GM18861 (cell line): ENCODE measurements around the gene ASCC1.

ENCODE experiments used
- ATAC-seq: cut with Tn5 transposase; IDR thresholded peaks from one replicate; pipeline ENCODE4 v1.9.1; 2021; ENCODE audit not compliant: unreplicated experiment

ASCC1 gene

DNA sequence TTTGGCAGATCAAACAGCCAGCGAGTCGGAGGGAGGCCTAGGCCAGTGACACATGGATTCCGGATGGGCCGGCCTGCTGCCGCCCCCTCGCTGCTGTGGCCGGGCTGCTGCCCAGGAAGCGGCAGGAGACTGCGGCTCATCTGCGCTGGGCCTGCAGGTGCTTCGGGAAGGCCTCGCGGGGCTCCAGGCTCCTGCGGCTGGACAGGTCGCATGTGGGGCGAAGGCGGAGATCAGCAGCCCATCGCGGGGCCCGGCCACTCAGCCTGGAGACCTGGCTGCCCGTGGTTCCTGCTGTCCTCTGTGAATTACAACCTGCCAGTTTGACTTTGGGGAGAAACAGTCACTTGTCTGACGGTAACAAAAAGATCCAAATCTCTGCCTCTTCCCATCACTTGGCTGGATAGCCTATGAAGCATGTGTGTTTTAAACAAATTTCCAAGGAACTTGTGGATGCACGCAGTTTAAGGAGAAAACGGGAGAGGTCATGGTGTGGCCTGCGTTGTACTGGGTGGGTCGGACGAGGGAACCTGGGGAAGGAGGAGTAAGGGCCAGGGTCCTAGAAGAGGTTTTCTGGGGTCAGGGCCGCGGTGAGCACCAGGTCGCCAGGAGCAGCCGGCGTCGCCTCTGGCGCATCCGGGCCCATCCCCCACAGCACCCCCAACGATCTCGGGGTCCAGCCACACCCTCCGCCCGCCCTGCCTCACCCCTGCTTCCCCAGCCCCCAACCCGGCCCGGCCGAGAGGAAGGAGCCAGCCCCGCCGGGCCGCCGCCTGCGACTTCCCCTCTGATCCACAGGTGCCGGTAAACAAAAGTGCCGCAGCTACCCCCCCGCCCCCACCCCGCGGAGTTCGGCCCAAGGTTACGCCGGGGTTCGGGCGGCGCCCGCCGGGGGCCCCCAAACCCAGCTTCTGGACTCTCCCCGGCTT, 129.3 kb downstream of the ASCC1 start:
- ATAC-seq, result no peak

DNA sequence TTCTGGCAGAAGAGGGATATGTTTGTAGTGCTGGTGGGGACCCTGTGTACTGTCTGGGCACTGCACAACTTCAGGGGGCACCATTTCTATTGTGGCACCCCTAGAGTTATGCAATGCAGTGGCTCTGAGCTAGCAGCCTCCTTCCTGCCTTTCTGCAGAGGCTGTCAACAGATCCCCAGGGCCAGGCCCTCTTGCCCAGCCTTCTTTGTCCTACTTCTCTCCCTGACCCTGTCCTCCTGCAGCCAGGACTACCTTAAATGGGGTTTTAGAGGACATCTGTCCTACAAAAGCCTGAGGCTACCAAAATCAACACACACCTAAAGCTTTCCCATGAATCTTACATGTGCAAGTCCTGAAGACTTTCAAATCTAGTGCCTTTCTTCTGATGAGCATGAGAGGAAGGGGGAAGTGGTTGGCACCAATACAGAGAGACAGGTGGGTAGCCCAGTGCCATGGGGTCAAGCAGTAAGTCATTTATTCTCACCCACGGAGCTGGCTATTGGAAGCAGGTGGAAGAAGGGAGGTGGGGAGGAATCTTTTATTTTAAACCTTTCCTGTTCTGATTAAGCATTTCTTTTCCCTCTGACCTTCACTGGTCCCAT, 130.1 kb downstream of the ASCC1 start:
- no peak for ATAC-seq

DNA sequence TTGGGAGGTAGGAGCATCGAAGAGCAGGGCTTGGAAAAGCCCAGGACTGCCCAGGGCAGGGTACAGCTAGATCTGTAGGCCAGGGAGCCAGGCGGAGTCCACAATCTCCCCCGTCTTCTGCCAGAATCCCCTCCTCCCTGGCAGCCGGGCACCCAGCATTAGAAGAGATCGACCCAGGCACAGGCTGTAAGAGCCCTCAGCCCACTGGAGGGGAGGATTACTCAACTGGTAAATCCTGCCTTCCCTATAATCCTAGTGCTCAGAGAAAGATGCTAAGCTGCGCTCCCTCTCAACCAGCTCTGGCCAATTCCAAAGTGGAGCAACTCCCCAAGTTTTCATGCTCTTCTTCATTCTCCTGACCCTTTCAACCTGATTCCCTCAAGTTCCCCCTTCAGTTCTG, 130.9 kb downstream of the ASCC1 start:
- ATAC-seq, result no peak

DNA sequence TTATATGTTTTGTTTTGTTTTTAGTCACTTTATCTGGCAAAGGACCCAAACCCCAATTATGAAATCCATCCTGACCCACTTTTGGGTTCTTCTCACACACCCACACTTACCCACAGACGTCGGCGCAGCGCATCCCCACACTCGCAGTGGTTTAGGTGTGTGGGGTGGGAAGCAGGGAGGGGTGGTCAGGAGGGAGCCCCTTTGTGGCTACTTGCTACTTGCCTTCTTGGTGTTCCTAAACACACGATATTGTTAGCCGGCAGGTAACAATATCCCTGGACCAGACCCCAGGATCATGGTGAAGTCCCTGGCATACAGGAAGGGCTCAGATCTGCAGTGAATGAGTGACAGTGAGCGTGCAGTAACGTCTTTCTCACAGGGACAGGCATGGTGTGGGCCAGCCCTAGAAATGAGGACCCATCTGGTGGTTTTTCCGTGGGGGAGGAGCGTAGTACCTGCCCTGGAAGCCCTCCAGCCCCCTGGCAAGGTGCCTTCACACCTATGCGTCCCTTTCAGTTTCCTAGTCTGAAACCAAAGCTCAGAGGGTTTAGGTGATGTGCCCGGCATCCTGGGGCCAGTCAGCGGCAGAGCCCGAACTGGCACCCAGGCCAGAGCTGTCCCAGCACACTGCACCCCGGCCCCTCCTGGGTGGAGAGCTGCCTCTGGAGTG, 132.2 kb downstream of the ASCC1 start:
- no peak for ATAC-seq

DNA sequence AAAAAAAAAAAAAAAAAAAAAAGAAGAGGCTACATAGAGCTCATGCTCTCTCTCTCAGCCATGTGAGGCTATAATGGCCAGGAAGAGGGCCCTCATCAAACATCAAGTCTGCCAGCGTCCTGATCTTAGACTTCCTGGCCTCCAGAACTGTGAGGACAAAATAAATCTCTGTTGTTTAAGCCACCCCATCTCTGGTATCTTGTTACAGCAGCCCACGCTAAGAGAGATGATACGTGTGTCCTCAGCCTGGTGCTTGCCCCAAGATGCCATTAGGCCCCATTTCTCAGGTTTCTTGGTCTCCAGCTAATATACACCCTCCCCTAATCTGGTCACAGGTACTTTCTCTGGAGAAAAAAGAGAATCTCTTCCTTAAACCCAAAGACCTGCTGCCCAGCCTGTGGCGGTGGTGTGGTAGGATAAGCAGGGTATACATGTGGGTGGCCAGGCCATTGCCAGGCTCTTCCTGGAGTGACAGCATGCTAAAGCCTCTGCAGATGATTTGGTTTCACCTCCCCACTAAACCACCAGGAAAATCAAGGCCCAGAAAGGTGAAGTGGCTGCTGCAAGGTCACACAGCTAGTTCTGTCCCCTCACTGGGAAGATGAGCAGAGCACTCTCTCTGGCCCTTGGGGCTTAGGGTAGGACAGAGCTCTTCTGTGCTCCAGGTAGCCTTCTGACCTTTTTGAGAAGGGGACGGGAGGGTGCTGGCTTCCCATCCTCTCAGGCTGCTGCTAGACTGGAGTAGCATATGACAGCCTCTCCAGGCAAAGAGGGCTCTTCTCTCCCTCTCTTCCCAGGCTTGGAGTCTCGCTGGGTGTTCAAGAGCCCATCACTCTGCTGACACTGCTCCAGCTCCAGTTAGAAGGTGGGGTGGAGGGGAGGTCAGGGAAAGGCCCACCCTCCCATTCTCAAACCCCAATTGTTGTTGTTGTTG, 133.0 kb downstream of the ASCC1 start:
- ATAC-seq, result no peak

DNA sequence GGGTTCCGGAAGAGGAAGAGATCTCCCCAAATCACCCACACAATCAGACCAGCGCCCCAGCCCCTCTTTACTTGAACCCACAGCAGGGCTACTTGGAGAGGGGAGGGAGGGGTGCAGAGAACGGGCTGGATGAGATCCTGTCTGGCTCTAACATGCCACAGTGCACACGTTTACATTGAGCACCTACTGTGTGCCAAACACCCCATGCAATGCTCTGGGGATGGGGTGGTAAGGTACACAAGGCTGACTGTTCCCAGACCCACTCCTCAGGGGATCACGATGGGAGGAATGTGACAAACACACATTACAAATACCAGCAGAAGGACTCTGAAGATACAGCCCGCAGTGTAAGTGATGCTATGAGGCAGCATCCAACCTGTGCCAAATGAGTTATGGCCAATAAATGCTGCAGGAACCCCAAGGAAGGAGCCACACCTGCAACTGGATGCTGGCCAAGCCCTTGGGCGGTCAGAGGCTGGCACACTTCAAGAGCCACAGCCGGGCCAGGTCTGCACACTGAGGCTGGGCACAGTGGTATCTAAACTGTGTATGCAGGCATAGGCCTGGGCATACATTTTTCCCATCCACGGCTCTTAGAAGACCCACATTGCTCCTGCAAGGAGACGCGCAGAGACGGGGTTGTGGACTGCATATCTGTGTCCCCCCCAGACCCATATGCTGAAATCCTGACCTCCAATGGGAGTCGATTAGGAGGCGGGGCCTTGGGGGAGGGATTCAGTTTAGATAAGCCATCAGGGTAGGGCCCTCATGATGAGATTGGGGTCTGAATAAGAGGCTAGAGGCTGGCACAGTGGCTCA, 134.1 kb downstream of the ASCC1 start:
- no peak for ATAC-seq

DNA sequence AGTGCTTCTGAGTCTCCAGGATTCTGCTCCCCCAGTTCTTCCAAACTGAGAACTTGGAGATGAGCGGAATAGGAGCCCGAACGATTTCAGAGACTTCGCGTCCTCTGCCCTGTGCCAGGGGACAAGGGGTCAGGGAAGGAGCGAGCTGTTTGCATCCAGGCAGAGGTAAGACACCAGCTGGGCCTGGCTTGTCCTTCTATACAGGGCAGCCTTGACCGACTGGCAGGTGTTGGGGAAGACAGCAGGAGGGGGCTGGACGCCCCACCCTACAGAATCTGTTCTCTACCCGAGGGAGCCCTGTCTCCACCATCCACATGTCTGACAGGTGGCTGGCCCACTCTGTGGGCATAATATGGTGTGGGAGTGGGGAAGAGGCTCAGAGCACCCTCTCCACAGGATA, 134.9 kb downstream of the ASCC1 start:
- ATAC-seq, result no peak

DNA sequence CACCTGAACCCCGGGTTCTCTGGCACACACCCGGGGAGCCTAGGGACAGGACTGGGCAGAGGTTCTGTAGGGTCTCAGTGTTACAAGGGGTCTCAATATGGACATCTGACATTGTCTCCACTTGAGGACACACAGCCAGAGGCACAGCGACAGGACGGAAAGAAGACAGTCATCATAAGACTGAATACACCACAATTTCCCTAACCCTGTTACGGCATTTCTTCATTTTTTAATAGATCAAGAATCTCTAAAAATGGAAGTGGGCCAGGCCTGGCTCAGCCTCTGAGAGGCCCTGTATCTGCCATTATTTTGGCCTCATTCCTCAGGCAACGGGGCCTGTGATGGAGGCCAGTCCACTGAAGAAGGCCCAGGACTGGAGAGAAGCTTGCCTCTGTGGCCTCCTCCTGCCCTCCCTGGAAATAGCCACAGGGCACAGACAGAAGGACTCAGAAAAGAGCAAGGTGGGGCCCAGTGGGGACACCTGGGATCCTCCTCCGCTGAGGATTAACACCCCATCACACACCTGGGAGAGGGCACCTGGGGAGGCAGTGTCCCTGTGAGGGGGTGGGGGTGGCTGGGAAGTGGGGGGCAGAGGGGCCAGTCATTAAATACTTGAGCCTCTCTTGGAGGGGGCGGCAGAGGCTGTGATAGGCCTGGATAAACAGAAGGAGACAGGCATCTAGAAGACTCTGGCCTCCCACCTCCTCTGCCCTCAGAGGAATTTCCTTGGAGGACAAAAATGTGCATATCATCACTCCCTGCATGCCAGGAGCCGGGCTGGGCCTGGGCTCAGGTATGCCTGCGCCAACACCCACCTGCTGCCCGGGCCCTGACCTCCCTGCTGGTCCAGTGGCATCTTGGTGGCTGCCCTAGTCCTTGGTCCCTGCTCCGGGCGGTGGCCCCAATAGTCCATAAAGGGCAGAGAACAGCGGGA, 135.8 kb downstream of the ASCC1 start:
- no peak for ATAC-seq

DNA sequence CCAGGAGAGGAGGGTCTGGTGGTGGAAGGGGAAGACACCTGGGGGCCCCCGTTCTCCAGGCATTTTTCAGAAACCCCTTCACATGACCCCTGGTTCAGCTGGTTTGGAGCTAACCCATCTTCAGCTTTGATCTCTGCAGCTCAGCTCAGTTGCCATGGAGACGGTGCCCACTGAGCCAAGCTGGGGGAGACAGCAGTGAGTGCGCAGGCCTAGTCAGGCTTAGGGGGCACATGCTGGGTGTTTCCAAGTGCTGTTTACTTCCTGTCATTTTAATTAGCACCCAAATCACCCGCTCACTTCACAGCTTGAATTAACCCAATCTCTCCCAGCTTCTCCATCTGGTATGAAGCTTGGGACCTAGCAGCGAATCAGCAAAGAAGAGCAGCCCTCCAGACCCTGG, 136.7 kb downstream of the ASCC1 start:
- no peak for ATAC-seq

DNA sequence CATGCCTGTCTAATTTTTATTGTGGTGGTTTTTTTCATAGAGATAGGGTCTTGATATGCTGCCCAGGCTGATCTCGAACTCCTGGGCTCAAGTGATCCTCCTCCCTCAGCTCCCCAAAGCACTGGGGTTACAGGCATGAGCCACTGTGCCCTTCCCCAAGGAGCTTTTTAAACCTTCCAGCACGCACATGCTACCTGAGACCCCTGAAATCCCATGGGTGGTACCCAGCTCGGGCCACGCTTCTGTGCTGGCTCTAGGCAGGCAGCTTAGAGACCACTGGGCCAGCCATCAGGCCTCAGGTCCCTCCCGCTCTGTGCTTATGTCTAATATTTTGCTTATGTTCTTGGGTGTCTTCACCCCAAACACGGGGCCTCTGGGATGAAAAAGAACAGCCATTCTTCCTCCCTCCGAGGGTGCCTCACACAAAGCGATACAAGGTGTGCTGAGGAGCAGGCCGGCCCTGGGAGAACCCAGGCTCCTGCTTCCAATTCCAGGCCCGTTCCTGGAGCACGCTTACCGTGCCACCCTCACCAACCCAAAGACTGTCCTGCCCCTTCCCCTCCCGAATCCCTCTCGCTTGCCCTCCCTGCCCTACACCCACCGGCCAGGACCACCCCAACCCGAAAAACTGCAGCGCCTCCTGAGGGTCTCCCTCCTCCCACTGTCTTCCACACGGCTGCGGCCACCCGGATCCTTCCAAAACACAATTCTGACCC, 138.6 kb downstream of the ASCC1 start:
- no peak for ATAC-seq

DNA sequence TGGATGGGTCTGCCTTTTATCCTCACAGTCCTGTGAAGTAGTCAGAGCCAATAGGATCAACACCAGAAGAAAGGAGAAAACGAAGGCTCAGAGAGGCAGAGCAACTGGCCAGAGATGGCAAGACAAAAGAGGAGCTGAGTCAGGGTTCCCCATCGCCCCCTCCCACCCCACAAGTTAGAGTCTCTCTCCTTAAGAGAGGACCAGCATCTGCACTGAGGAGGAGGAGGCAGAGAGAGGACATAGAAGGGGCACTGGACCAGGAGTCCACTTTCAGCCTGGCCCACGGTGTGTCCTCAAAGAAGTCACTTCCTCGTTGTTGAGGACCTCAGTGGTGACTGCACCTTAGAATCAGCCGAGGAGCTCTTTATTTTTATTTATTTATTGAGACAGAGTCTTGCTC, 139.3 kb downstream of the ASCC1 start:
- ATAC-seq, result no peak

DNA sequence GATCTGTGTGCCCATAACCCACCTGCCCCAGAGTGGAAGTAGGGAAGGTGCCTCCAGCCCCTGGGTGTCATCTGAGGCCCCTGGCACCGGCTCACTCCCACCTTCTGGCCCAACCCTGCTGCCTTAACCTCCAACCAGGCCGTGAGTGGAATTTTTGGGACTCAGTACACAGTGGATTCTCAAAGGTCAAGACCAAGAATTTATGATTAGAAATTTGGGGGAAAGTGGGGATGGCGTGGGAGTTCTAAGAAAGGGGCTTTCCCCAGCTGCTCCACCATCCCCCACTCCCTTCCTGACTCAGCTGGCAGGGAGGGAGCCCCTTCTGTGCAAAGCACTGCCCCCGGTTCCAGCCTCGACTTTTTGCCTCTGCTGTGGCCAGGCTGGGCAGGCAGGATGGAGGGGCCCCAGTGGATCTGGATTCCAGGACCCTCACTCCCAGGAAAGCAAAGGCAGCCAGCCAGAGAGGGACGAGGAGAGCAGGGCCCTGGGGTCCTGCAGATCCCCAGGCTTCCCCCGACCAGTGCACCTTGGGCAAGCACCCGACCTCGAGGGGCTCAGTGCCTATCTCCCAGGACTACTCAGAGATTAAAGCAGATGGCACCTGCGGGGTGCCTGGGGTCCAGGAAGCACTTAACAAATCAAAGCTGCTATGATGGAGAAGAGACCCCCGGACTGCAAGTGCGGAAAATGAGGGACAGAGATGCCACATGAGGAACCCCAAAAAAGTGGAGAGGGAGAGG, 140.5 kb downstream of the ASCC1 start:
- ATAC-seq, result no peak

DNA sequence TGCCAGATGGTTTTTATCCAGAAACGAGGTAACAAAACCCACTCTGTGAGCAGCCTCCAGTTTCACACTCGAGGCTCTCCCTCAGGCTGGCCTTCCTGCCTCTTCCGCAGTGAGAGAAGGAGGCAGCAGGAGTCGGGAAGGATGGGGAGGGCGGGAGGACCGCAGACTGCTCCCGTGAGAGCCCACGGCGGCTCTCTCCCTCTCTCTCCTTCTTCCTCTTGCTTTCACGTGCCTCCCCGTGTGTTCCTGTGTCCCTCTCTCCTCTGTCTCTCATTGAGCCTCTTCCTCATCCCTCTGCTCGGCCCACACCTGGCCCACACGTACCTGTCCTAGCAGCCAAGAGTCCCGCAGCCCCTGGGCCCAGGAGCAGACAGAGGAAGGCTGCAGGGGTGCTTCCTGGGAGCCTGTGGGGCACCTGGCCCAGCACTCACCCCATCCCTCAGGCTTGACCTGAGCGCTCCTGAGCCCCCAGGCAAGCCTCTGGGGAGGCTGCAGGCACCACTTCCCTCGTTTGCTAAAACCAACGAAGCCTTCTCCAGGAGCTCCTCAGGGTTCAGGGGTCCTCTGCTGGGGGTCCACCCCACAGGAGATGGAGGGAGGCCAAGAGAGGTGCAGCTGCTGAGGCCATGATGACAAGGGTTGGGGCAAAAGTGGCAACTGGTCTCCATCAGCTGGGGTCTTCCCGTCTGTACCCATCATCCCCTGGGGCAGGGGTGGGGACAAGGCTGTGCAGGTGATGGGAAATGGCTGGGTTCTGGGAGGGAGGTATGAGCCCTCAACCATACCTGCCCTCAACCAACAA, 141.3 kb downstream of the ASCC1 start:
- no peak for ATAC-seq

DNA sequence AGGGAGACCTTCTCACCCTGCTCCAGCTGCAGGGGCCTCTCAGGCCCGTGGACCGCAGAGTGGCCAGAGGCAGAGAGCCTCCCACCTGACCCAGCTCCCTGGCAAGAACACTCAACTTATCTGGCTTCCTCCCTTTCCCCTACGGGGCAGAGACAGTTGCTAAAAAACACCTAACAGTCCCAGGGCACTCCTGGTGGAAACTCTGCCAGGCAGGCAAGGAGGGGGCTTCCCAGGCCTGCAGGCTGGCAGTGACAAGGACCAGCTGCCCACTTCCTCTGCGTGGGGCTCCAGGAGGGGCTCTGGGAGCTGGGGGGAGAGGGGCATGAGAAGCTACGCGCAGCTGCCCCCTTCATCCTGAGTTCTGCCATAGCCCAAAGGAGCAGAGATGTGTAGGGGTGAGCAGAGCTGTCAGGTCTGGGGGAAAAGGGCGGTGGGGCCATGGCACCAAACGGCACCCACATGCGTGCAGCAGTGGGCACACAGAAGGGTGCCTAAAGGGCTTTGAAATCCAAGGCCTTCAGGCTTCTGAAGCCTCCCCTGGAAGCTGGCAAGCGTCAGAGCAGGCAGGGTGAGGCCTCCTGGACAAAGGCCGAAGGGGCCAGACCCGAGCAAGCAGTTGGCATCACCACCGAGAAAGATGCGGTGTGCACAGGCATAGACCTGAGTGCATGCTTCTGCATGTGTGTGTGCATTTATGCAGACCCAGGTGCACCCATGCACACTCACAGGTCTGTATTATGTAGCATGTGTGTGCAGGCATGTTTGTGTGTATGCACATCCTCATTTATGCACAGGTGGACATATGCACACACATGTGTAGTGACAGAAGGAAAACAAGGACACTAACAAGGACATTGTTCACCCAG, 142.1 kb downstream of the ASCC1 start:
- ATAC-seq, result no peak

DNA sequence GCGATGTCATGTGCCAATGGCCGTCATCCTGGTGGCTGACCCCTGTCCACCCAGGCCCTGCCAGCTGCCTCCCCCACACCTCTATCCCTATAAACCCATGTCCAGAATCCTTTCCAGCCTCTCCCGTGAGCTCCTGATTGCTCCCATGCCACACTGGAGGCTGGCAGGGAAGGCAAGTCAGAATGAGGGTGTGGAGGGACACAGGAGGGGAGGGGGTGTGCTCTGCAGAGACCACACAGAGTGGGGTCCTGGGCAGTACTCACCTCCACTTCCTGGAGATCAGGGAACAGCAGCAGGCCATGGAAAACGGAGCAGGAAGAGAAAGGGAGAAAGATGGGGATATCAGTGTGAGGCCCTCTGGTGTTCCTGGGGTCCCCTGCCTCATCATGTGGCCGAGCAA, 143.4 kb downstream of the ASCC1 start:
- ATAC-seq, result no peak

DNA sequence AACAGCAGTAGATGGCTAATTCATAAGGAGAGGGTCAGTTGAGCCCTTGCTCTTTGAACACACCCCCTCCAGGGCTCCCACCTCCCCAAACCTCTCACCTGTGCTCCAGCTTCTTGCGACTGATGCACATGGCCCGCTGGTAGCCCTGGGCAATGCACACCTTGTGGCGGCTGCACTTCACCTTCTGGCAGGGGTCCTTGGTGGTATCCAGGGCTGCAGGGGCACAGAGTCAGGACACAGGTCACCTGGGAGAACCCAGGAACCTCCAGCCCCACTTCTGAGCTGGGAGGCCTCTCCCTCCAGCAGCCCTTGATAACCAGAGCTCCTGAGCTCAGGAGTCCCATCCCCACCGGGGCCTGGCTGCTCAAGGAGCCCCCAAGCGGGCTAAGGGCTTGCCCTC, 144.0 kb downstream of the ASCC1 start:
- ATAC-seq, result no peak
